Liver (tissue), 9 donors: ENCODE results near the gene MAPK11. TPM values are rescaled to one million over a fixed set of nuclear protein-coding genes. Genes with fewer than 3 reads are reported as not detected.

Experiments
- DNase-seq: peaks from one replicate; pipeline ENCODE4 v3.0.0-alpha.2; 2017; ENCODE audit warnings: low spot score
- H3K27ac ChIP-seq, 2 donors: one replicate each; pipeline ENCODE4 v1.7.0; 2013; ENCODE audit warnings: inconsistent platforms in 2 of 2, low read length in 2 of 2, control low read depth in 1 of 2, low read depth in 1 of 2, mild to moderate bottlenecking in 1 of 2
- H3K27me3 ChIP-seq, 4 donors: one replicate each; pipeline versions ENCODE4 v1.6.1 to v1.7.0; 2013; ENCODE audit warnings: low read length in 3 of 4, inconsistent platforms in 1 of 4, mild to moderate bottlenecking in 1 of 4, moderate library complexity in 1 of 4; ENCODE audit not compliant: control insufficient read depth in 4 of 4, insufficient read depth in 4 of 4
- H3K36me3 ChIP-seq, 4 donors: one replicate each; pipeline versions ENCODE4 v1.6.1 to v1.7.0; 2013; ENCODE audit warnings: low read length in 3 of 4, mild to moderate bottlenecking in 3 of 4, low read depth in 1 of 4, moderate library complexity in 1 of 4; ENCODE audit not compliant: control insufficient read depth in 4 of 4, insufficient read depth in 3 of 4
- H3K4me1 ChIP-seq, 4 donors: one replicate each; pipeline versions ENCODE4 v1.6.1 to v1.7.0; 2013; ENCODE audit warnings: low read length in 3 of 4, mild to moderate bottlenecking in 3 of 4, moderate library complexity in 1 of 4; ENCODE audit not compliant: control insufficient read depth in 4 of 4, insufficient read depth in 4 of 4
- H3K4me3 ChIP-seq, 3 donors: one replicate each; pipeline versions ENCODE4 v1.6.1 to v1.7.0; 2013; ENCODE audit warnings: low read length in 3 of 3, control low read depth in 1 of 3, low read depth in 1 of 3, mild to moderate bottlenecking in 1 of 3
- H3K9ac ChIP-seq, 2 donors: one replicate each; pipeline ENCODE4 v1.7.0; 2013; ENCODE audit warnings: low read length in 2 of 2, mild to moderate bottlenecking in 2 of 2, moderate library complexity in 2 of 2, control low read depth in 1 of 2, low read depth in 1 of 2
- H3K9me3 ChIP-seq, 4 donors: one replicate each; pipeline versions ENCODE4 v1.6.1 to v1.7.0; 2013; ENCODE audit warnings: low read length in 3 of 4; ENCODE audit not compliant: control insufficient read depth in 4 of 4
- EGR1 ChIP-seq, 2 donors: IDR thresholded peaks; 2 replicates each; pipeline ENCODE4 v1.6.1; 2016 to 2018; ENCODE audit warnings: antibody characterized with exemption in 2 of 2, low read depth in 2 of 2
- GABPA ChIP-seq, 2 donors: IDR thresholded peaks in 1 of 2; conservative IDR thresholded peaks in 1 of 2; 2 replicates each; pipeline ENCODE4 v1.6.1; 2016; ENCODE audit warnings: antibody characterized with exemption in 2 of 2, mild to moderate bottlenecking in 1 of 2, moderate library complexity in 1 of 2
- HNF4A ChIP-seq, 2 donors: conservative IDR thresholded peaks; 2 replicates each; pipeline ENCODE4 v1.6.1; 2016; ENCODE audit warnings: antibody characterized with exemption in 2 of 2, mild to moderate bottlenecking in 2 of 2
- HNF4G ChIP-seq: IDR thresholded peaks from 2 replicates; pipeline ENCODE4 v1.6.1; 2016; ENCODE audit warnings: antibody characterized with exemption
- RAD21 ChIP-seq, 2 donors: IDR thresholded peaks; 2 replicates each; pipeline ENCODE4 v1.6.1; 2016; ENCODE audit warnings: antibody characterized with exemption in 2 of 2, mild to moderate bottlenecking in 2 of 2
- TAF1 ChIP-seq: conservative IDR thresholded peaks from 2 replicates; pipeline ENCODE4 v1.6.1; 2016; ENCODE audit warnings: antibody characterized with exemption, mild to moderate bottlenecking
- YY1 ChIP-seq: IDR thresholded peaks from 2 replicates; pipeline ENCODE4 v1.6.1; 2016; ENCODE audit warnings: antibody characterized with exemption, mild to moderate bottlenecking
- WGBS: extraction: QIAGEN DNeasy Blood & Tissue Kit; methylation state at CpG from one replicate; pipeline ENCODE4 v1.1.7; 2013; 5-methylcytosine and 5-hydroxymethylcytosine counted together
- polyA plus RNA-seq, 2 donors: library from polyadenylated mRNA; stranded (reverse) in 1 of 2; unstranded in 1 of 2; fragments of 200-250 nt in 1 of 2; fragments of >200 nt in 1 of 2; fragmentation: Nextera tagmentation in 1 of 2; extraction: Ambion mirVana in 1 of 2; gene quantifications; one replicate each; pipeline versions ENCODE4 v1.2.1 to v1.2.3, GENCODE V29; 2013 to 2015
- total RNA-seq, 2 donors: library from RNA; depleted of rRNA; stranded (reverse); fragments of >200 nt; gene quantifications; one replicate each; pipeline ENCODE4 v1.2.3, GENCODE V29; 2014
- TF ChIP-seq, protein P1 (sequence below): IDR thresholded peaks from 2 replicates; pipeline ENCODE4 v1.6.1; 2016; ENCODE audit warnings: antibody characterized with exemption, mild to moderate bottlenecking
- TF ChIP-seq, protein P2 (sequence below): IDR thresholded peaks from 2 replicates; pipeline ENCODE4 v1.6.1; 2016; ENCODE audit warnings: antibody characterized with exemption
- TF ChIP-seq, protein P3 (sequence below): fragments of 150-350 bp; IDR thresholded peaks from 2 replicates; pipeline ENCODE4 v1.5.1; 2017; ENCODE audit warnings: improper control_type of control experiment, low read depth, low read length; ENCODE audit not compliant: missing input control
- donor health status: healthy.
- donor health status: healthy.
- donor health status: healthy.
- donor health status: healthy.
- donor health status: healthy.

Gene MAPK11
- total and polyA plus RNA-seq, 4 donors: 0.65 to 2.0 (median 1.0) TPM

DNA sequence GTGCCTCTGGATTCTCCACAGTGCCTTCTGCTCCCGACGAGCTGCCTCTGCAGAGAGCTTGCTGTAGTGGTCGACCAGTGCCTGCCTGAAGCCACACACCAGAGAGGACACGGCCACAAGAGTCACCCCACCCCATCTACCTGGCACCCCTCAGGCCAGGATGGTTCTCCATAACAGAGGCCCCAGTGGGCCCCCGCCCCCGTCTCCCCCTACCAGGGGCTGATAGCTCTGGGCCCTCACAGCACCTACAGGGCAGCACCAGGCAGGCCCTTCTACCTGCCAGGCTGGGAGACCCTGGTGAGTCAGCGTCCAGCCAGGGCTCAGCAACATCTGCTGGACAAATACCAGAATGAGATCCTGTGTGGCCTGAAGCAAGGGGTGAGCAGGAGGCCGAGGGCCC lies 47.7 kb downstream of the MAPK11 start:
- no peak for TF ChIP-seq RAD21 (IDR thresholded peaks at IDR 0.05)
- TF ChIP-seq HNF4A (conservative IDR thresholded peaks at IDR 0.05): no peak
- no peak for TF ChIP-seq EGR1 (IDR thresholded peaks at IDR 0.05; ENCODE audit: low read depth in 2 of 2)
- TF ChIP-seq YY1: no peak
- TF ChIP-seq, protein P1, sequence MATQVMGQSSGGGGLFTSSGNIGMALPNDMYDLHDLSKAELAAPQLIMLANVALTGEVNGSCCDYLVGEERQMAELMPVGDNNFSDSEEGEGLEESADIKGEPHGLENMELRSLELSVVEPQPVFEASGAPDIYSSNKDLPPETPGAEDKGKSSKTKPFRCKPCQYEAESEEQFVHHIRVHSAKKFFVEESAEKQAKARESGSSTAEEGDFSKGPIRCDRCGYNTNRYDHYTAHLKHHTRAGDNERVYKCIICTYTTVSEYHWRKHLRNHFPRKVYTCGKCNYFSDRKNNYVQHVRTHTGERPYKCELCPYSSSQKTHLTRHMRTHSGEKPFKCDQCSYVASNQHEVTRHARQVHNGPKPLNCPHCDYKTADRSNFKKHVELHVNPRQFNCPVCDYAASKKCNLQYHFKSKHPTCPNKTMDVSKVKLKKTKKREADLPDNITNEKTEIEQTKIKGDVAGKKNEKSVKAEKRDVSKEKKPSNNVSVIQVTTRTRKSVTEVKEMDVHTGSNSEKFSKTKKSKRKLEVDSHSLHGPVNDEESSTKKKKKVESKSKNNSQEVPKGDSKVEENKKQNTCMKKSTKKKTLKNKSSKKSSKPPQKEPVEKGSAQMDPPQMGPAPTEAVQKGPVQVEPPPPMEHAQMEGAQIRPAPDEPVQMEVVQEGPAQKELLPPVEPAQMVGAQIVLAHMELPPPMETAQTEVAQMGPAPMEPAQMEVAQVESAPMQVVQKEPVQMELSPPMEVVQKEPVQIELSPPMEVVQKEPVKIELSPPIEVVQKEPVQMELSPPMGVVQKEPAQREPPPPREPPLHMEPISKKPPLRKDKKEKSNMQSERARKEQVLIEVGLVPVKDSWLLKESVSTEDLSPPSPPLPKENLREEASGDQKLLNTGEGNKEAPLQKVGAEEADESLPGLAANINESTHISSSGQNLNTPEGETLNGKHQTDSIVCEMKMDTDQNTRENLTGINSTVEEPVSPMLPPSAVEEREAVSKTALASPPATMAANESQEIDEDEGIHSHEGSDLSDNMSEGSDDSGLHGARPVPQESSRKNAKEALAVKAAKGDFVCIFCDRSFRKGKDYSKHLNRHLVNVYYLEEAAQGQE: no peak
- no peak for TF ChIP-seq HNF4G
- TF ChIP-seq, protein P2, sequence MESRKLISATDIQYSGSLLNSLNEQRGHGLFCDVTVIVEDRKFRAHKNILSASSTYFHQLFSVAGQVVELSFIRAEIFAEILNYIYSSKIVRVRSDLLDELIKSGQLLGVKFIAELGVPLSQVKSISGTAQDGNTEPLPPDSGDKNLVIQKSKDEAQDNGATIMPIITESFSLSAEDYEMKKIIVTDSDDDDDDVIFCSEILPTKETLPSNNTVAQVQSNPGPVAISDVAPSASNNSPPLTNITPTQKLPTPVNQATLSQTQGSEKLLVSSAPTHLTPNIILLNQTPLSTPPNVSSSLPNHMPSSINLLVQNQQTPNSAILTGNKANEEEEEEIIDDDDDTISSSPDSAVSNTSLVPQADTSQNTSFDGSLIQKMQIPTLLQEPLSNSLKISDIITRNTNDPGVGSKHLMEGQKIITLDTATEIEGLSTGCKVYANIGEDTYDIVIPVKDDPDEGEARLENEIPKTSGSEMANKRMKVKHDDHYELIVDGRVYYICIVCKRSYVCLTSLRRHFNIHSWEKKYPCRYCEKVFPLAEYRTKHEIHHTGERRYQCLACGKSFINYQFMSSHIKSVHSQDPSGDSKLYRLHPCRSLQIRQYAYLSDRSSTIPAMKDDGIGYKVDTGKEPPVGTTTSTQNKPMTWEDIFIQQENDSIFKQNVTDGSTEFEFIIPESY: no peak
- TF ChIP-seq GABPA (IDR thresholded peaks at IDR 0.05 in 1 of 2, conservative IDR thresholded peaks at IDR 0.05 in 1 of 2): no peak
- Histone ChIP-seq H3K9me3 (no peaks in the 10 kb centered on the region), H3K9ac (no peak overlapping the region), H3K4me1 (peaks cover 4 to 11% (median 7%) of the 10 kb centered on the region in 4 donors), H3K27ac (no peak overlapping the region), H3K27me3 (no peaks in the 10 kb centered on the region), H3K4me3 (no peak overlapping the region), H3K36me3 (peaks cover 23 to 71% (median 33%) of the 10 kb centered on the region in 4 donors)
- DNase-seq: no peak
- 91% methylated on average over 8 of the region's 8 CpGs for WGBS

DNA sequence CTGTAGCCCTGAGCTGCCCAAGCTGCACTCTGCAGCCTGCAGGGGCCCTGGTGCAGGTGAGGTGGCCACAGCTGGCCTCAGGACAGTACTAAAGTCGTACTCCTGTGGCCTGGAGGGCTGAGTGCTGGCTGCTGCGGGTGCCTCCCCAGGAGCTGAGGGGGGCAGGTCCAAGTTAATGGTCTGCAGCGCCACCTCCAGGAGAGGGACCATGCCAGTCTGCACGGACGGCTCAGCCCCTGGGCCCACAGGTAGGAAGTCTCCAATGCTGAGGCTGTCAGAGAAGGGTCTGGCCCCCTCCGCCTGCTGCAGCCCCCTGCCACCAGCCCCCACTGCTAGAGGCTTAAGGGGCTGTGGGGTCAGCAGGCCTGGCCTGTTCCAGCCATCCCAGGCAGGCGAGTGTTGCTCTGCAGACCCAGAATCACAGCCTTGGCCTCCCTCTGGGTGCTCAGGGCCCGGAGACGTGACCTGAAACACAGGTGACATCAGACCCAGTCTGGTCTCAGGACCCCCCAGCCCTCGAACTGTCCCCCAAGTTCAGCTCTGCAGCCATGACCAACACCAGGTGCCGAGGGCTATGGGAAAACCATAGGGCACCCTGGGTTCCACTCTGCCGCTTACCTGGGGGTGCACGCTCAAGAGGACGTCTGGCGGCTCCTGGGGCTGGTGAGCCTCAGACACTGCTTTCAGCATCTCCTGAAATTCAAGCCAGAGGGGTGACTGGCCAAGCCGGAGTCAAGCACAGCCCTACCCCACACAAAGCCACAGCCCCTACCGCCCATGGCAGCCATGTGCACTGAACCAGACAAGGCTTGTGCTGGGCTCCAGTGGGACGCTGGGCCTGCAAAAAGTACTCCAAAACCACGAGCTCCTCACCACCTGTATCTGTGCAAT lies 48.5 kb downstream of the MAPK11 start:
- 94% methylated on average over 19 of the region's 19 CpGs for WGBS

More for the DNA sequence above, 48.5 kb downstream of the MAPK11 start:
- Histone ChIP-seq H3K36me3 (peaks cover 28 to 76% (median 35%) of the 10 kb centered on the region in 4 donors), H3K27ac (no peak overlapping the region), H3K9ac (no peak overlapping the region), H3K4me3 (no peak overlapping the region), H3K4me1 (peaks cover 4 to 15% (median 7%) of the 10 kb centered on the region in 4 donors), H3K27me3 (no peaks in the 10 kb centered on the region), H3K9me3 (no peaks in the 10 kb centered on the region)
- DNase-seq: no peak
- TF ChIP-seq, protein P3, sequence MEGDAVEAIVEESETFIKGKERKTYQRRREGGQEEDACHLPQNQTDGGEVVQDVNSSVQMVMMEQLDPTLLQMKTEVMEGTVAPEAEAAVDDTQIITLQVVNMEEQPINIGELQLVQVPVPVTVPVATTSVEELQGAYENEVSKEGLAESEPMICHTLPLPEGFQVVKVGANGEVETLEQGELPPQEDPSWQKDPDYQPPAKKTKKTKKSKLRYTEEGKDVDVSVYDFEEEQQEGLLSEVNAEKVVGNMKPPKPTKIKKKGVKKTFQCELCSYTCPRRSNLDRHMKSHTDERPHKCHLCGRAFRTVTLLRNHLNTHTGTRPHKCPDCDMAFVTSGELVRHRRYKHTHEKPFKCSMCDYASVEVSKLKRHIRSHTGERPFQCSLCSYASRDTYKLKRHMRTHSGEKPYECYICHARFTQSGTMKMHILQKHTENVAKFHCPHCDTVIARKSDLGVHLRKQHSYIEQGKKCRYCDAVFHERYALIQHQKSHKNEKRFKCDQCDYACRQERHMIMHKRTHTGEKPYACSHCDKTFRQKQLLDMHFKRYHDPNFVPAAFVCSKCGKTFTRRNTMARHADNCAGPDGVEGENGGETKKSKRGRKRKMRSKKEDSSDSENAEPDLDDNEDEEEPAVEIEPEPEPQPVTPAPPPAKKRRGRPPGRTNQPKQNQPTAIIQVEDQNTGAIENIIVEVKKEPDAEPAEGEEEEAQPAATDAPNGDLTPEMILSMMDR: peak; percentile 13
- no peak for TF ChIP-seq TAF1
